Measurements from ENCODE around the gene UNC5B.

Gene UNC5B

DNA sequence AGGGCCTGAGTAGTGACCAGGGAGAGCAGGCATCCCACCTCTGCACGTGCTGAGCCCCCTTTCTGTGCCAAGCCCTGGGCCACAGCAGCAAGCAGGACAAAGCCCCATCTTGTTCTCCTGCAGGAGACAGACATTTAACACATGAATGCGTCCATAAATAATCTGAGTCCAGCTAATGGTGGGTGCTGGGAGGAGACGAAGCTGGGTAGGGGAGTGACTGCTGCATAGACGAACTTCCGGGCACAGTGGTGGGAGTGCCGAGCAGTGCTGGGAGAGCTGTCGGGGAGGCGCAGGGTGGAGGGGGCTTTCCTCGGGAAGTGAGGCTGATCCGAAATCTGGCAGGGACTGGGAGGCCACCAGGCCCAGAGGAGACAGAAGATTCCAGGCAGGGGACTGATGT is 71.5 kb downstream of the UNC5B start:
- no peak for DNase-seq (ENCODE audit: low read depth)
- H3K4me3 ChIP-seq (ENCODE audit: low read depth, low read length): no peak overlapping the region
- TF ChIP-seq, protein P1, sequence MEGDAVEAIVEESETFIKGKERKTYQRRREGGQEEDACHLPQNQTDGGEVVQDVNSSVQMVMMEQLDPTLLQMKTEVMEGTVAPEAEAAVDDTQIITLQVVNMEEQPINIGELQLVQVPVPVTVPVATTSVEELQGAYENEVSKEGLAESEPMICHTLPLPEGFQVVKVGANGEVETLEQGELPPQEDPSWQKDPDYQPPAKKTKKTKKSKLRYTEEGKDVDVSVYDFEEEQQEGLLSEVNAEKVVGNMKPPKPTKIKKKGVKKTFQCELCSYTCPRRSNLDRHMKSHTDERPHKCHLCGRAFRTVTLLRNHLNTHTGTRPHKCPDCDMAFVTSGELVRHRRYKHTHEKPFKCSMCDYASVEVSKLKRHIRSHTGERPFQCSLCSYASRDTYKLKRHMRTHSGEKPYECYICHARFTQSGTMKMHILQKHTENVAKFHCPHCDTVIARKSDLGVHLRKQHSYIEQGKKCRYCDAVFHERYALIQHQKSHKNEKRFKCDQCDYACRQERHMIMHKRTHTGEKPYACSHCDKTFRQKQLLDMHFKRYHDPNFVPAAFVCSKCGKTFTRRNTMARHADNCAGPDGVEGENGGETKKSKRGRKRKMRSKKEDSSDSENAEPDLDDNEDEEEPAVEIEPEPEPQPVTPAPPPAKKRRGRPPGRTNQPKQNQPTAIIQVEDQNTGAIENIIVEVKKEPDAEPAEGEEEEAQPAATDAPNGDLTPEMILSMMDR (IDR thresholded peaks at IDR 0.05; ENCODE audit: low read depth, low read length, missing control alignments): no peak
- in situ Hi-C loops (cut with HindIII; ENCODE audit: low sequenced_read_pairs): no loop called here

DNA sequence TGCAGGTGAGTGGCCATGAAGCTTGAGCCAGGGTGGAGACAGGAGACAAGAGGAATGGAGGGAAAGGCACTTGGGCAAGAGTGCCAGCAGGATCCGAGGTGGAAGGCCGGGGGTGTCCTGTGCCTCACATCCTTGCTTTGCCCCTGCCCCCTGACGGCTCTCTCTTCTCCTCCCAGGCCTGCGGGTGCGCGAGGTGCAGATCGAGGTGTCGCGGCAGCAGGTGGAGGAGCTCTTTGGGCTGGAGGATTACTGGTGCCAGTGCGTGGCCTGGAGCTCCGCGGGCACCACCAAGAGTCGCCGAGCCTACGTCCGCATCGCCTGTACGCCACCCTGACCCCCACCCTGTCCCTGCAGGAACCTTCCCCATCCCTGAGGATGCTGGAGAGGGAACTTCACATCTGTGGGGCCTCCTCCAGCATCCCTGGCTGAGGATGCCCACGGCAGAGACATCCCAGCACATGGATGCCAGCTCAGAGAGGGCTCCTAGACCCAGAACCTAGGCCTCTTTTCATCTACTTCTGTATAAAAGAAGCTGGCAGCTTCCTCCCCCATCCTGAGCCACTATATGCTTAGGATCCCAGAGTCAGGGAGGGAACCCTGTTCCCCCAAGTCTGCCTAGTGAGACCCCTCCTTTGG is 72.3 kb downstream of the UNC5B start:
- in situ Hi-C loops (cut with HindIII; ENCODE audit: low sequenced_read_pairs): no loop called here
- H3K4me3 ChIP-seq (ENCODE audit: low read depth, low read length): no peak overlapping the region
- no peak for DNase-seq (ENCODE audit: low read depth)
- TF ChIP-seq, protein P1 (IDR thresholded peaks at IDR 0.05; ENCODE audit: low read depth, low read length, missing control alignments): no peak

- no peak overlapping the region for H3K4me3 ChIP-seq (ENCODE audit: low read depth, low read length)
- DNase-seq (ENCODE audit: low read depth): no peak
- TF ChIP-seq, protein P1 (IDR thresholded peaks at IDR 0.05; ENCODE audit: low read depth, low read length, missing control alignments): peak; percentile 78
- in situ Hi-C loops (cut with HindIII; ENCODE audit: low sequenced_read_pairs): no loop called here
Observed at GRCh38 chr10:71285180-71285545, 72.8 kb downstream of the UNC5B start.

GRCh38 chr10:71285986-71286385 is 73.6 kb downstream of the UNC5B start:
- in situ Hi-C loops (cut with HindIII; ENCODE audit: low sequenced_read_pairs): no loop called here
- TF ChIP-seq, protein P1 (IDR thresholded peaks at IDR 0.05; ENCODE audit: low read depth, low read length, missing control alignments): no peak
- no peak overlapping the region for H3K4me3 ChIP-seq (ENCODE audit: low read depth, low read length)
- DNase-seq (ENCODE audit: low read depth): no peak

DNA sequence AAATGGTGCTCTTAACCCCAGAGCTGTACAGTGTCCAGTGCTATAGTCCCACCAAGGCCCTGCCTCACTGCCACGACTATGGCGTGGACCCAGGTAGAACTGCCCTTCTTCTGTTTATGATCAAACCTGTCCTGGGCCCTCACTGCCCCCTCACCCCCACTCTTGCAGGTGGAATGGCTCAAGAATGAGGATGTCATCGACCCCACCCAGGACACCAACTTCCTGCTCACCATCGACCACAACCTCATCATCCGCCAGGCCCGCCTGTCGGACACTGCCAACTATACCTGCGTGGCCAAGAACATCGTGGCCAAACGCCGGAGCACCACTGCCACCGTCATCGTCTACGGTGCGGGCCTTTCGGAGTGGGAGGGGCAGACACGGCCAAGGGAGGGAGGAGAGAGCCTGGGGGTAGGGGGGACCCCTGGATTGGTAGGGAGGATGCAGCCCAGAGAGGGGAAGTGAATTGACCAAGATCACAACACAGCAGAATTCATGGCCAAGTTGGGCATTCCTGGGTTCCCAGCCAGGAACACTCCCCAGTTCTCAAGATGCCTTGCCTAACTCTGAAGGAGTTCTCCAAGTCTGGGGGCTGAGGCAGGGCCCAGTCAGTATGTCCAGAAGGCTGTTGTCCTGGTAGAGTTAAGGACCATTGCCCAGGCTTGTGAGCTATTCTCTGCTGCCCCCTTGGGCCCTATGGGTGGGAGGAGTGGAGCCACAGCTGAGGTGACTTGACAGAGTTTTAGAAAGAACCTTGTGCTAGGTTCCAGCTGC is 74.3 kb downstream of the UNC5B start:
- TF ChIP-seq, protein P1 (IDR thresholded peaks at IDR 0.05; ENCODE audit: low read depth, low read length, missing control alignments): no peak
- no peak for DNase-seq (ENCODE audit: low read depth)
- in situ Hi-C loops (cut with HindIII; ENCODE audit: low sequenced_read_pairs): no loop called here
- H3K4me3 ChIP-seq (ENCODE audit: low read depth, low read length): no peak overlapping the region

DNA sequence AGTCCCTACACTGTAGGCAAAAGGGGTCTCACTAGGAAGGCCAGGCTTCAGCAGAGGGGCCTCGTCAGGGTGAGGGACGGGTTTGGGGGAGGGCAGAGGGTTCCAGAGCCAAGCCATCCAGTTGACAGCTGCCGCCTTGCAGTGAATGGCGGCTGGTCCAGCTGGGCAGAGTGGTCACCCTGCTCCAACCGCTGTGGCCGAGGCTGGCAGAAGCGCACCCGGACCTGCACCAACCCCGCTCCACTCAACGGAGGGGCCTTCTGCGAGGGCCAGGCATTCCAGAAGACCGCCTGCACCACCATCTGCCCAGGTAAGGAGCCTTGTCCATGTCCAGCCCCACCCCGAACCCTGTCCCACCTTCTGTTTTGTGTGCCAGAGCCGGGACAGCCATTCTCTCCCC is 75.1 kb downstream of the UNC5B start:
- in situ Hi-C loops (cut with HindIII; ENCODE audit: low sequenced_read_pairs): no loop called here
- no peak for DNase-seq (ENCODE audit: low read depth)
- TF ChIP-seq, protein P1 (IDR thresholded peaks at IDR 0.05; ENCODE audit: low read depth, low read length, missing control alignments): no peak
- no peak overlapping the region for H3K4me3 ChIP-seq (ENCODE audit: low read depth, low read length)
